Panc1 (cell line): Measurements from ENCODE around the gene UBXN2A.

Experiments
- POLR2AphosphoS5 ChIP-seq: IDR thresholded peaks from 2 replicates; pipeline ENCODE4 v1.6.1; 2012; ENCODE audit warnings: mild to moderate bottlenecking, low read depth, low read length, moderate library complexity
- SIN3A ChIP-seq: IDR thresholded peaks from 2 replicates; pipeline ENCODE4 v1.6.1; 2012; ENCODE audit warnings: low read depth, mild to moderate bottlenecking, low read length, moderate library complexity, borderline replicate concordance; ENCODE audit not compliant: insufficient read depth
- TF ChIP-seq, protein P1 (sequence below): fragments of 450-650 bp; IDR thresholded peaks from 2 replicates; pipeline ENCODE4 v1.5.1; 2017; ENCODE audit warnings: mild to moderate bottlenecking
- TF ChIP-seq, protein P2 (sequence below), 2 experiments: IDR thresholded peaks; 2 replicates each; pipeline ENCODE4 v1.6.1; 2011 to 2012; ENCODE audit warnings: low read depth in 2 of 2, control low read depth in 1 of 2, low read length in 1 of 2, mild to moderate bottlenecking in 1 of 2, moderate library complexity in 1 of 2; ENCODE audit not compliant: insufficient read depth in 1 of 2

DNA sequence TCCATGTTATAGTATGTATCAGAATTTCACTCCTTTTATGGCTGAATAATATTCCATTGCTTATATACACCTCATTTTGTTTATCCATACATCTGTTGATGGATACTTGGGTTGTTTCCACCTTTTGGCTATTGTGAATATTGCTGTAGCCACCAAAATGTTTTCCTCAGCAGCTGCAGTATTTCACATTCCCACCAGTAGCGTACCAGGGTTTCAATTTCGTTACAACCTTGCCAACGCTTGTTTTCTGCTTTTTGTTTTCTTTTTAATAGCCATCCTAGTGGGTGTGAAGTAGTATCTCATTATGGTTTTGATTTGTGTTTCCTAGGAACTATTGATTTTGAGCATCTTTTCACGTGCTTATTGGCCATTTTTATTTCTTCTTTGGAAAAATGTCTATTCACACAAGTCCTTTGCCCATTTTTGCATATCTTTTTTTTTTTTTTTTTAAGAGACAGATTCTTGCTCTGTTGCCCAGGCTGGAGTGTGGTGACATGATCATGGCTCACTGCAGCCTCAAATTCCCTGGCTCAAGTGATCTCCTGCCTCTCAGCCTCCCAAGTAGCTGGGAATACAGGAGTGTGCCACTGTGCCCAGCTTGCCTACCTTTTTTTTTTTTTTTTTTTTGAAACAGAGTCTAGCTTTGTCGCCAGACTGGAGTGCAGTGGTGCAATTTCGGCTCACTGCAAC lies 14.2 kb downstream of the UBXN2A start:
- TF ChIP-seq, protein P1, sequence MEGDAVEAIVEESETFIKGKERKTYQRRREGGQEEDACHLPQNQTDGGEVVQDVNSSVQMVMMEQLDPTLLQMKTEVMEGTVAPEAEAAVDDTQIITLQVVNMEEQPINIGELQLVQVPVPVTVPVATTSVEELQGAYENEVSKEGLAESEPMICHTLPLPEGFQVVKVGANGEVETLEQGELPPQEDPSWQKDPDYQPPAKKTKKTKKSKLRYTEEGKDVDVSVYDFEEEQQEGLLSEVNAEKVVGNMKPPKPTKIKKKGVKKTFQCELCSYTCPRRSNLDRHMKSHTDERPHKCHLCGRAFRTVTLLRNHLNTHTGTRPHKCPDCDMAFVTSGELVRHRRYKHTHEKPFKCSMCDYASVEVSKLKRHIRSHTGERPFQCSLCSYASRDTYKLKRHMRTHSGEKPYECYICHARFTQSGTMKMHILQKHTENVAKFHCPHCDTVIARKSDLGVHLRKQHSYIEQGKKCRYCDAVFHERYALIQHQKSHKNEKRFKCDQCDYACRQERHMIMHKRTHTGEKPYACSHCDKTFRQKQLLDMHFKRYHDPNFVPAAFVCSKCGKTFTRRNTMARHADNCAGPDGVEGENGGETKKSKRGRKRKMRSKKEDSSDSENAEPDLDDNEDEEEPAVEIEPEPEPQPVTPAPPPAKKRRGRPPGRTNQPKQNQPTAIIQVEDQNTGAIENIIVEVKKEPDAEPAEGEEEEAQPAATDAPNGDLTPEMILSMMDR, result no peak
- no peak for TF ChIP-seq POLR2AphosphoS5
- TF ChIP-seq, protein P2, sequence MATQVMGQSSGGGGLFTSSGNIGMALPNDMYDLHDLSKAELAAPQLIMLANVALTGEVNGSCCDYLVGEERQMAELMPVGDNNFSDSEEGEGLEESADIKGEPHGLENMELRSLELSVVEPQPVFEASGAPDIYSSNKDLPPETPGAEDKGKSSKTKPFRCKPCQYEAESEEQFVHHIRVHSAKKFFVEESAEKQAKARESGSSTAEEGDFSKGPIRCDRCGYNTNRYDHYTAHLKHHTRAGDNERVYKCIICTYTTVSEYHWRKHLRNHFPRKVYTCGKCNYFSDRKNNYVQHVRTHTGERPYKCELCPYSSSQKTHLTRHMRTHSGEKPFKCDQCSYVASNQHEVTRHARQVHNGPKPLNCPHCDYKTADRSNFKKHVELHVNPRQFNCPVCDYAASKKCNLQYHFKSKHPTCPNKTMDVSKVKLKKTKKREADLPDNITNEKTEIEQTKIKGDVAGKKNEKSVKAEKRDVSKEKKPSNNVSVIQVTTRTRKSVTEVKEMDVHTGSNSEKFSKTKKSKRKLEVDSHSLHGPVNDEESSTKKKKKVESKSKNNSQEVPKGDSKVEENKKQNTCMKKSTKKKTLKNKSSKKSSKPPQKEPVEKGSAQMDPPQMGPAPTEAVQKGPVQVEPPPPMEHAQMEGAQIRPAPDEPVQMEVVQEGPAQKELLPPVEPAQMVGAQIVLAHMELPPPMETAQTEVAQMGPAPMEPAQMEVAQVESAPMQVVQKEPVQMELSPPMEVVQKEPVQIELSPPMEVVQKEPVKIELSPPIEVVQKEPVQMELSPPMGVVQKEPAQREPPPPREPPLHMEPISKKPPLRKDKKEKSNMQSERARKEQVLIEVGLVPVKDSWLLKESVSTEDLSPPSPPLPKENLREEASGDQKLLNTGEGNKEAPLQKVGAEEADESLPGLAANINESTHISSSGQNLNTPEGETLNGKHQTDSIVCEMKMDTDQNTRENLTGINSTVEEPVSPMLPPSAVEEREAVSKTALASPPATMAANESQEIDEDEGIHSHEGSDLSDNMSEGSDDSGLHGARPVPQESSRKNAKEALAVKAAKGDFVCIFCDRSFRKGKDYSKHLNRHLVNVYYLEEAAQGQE (IDR thresholded peaks at IDR 0.05; ENCODE audit: insufficient read depth in 1 of 2, low read depth in 2 of 2, low read length in 1 of 2), result no peak
- TF ChIP-seq SIN3A, result no peak
